Fibroblast of the conjunctiva (primary cell): ENCODE measurements around the gene SYCP2.
A peak's percentile ranks its signal among the peaks of the same experiment; 100 is the strongest.
"Not testable (repeated sequence)": the region's sequence is repeated elsewhere in the genome, so short reads cannot be mapped to it uniquely, and the experiment has no call there.

ENCODE experiments used
- DNase-seq: peaks from one replicate; pipeline ENCODE4 v3.0.0-alpha.2; 2010; ENCODE audit warnings: low read depth

SYCP2 gene

GRCh38 chr20:59933296-59933848, at the start of gene SYCP2:
Gene SYCP2 (minus strand): TSS chr20:59933637. CDS start chr20:59922413, 11,224 bp downstream.
- no peak for DNase-seq

DNA sequence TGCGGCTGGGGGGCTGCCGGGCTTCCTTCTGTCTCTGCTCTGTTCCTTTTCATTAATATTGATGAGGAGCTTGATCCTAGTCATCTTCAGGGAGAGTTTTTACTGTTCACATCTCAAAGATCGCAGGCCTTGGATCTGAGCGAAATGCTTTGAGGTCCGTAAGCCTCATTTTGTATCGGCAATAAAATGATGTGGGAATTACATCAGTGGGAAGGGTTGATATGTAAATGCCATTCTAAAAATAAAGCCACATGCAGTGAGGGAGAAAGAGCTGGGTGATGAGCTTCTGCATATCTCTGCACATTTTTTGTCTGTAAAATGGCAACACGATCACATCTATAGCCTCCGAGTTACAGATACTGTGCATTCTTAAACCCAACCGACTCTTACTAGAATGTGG, 49.6 kb upstream of the SYCP2 start:
- DNase-seq = no peak

- DNase-seq = no peak
These were observed 43.6 kb upstream of the SYCP2 start for GRCh38 chr20:59977086-59977485.

DNA sequence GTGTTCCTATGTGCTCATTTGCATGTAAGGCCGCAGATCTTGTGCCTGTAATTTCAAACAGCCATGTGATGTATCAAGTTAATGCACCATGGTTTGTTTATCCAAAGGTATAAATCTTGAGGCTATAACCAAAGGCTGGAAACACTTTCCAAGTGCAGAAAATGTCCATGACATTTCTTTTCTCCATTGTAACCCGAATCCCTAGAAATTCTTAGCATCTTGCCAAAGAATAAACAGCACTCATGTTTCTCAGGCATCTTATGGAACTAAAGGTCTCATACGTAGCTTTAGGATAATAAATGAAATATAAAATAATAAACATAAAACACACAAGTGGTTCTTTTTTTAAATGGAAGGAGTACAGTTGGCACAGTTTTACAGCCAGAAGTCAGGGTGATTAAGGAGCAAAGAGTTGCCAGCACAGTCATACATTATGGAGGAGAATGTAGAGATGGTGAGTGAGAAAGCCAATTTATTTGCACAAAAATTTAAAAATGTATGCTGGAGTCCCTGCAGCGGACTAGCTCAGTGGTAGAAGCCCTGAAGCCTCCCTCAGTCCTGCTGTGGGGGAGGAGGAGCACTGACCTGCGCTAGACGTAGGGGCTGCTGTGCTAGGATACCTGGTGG, 42.8 kb upstream of the SYCP2 start:
- no peak for DNase-seq

DNA sequence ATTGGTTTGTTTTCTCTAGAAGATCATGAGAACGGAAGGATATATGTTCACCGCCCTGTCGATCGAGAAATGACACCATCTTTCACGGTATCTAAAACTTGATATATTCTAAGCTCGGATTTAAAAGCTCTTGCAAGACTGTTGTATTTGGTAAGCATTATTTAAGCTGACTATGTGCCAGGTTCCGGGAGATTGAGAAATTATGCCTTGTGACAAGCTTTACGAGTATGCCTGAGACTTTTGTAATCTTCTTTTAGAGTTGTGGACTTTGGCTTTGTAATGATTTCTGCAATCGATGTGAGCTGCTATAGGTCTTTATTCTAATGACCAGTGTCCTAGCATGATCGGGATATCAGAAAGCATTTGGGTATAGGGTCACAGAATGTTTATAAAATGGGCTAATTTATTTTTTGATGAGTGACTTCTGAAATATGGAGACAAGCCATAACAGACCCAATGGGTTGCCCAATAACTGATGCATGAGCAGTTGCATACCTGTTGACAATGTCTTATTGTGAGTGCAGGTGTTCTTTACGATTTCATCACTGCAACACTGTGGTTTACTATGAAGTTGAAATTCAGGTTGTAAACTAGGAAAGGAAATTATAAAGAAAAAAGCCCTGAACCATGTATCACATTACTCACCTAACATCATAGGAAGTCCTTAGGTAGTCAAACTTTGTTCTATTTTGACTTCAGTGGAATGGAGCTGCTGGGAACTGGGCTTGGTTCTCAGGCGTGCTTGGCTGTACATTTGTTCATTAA, 38.8 kb upstream of the SYCP2 start:
- DNase-seq = no peak

DNA sequence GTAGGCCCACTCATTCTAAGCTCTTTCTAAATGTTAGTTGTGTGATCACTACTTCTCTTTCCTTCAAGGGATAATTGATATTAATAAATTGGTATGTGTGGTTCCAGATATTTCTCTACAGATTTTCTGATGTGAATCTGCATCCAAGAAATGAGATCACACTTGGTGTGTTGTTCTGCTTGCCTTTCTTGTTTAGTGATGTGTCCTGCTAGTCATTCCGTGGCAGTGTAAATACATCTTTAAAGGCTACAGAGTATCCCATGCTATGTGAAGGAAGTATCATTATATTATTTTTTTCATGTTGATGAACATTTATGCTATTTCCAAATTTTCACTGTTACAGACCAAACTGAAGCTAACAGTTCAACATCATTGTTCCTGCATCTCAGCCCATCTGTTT, 38.0 kb upstream of the SYCP2 start:
- DNase-seq = no peak

DNA sequence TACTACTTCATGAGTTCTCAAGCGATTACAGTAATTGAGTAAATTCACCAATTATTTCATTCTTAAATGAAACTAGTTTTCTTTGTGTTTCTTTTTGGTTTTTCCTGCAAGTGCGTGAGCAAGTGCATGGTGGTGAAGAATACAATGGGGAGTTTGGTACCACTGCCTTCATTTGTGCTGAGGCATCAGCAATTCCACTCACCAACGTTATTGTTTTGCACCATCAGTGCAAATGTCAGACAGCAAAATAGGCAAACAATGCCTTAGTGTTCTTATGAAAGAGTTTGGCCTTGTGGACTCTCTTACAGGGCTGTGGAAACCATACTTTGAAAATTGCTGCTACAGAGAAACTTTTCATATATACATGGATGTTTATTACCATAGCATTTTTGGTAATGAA, 33.0 kb upstream of the SYCP2 start:
- DNase-seq = no peak

DNA sequence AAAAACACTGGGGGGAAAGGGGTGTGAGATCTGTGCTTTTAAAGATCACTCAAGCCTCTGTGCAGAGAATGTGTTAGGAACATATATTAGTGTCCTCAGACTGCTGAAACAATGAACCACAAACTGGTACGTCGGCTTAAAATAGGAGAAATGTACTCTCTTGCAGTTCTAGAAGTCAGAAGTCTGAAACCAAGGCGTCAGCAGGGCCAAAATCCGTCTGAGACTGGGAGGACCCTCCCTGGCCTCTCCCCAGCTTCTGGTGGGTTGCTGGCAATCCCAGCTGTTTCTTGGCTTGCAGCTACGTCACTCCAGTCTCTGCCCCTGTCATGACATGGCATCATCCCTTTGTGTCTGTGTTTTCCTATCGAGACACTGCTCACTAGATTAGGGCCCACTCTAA, 28.7 kb upstream of the SYCP2 start:
- DNase-seq = no peak

DNA sequence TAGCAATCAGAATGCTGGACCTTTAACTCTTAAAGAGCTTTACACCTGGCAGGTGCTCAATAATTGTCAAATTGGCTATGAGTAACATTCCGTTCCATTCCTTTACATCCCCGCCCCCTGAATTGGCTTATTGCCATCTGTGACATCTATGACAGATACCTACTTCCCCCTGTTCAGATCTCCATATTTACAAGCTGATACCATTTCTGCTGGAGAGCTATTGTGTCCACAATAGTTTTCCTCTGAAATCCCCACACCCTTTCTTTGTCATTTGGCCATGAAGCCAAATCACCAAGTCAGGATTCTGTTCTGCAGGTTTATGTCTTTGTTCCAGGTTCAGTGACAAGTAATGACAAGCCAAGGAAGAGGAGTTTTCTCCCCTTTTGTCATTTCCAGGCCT, 28.0 kb upstream of the SYCP2 start:
- no peak for DNase-seq

DNA sequence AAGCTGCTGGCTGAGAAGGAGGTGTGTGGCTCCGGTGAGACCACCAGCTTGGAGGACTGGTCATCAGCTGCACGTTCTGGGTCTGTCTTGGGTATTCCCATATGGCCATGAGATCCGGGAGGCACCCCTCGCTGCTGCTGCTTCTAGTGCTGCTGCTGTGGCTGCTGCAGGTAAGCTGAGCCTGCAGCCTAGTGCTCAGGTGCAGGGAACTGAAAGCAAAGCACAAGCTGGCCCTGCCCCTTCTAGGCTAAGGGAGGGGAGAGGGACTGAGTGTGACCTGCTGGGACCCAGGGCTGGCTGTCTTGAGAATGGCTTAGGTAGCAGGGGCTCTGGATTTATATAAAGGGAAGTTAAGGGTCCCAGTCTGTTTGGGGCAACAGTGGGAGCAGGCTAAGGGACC, 25.2 kb upstream of the SYCP2 start:
- no peak for DNase-seq

DNA sequence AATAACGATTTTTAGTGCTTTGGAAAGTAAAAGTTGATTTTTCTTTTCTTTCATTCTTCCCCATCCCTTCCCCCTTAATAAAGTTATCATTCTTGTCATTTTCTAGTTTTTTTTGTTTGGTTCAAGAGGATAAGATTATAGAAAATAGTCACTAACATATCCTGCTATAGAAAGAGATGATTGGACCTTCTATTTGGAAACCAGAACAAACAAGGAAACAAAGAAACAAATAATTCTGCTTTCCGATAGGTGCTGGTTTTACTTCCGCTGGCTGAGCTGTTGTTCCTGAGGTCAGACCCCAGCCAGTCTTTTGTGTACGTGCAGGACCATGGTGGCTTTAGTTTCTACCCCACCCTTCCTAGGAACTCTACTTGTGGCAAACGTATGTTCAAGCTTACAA, 24.7 kb upstream of the SYCP2 start, which contains the start of gene CDH26:
Gene CDH26 (plus strand): TSS at position 301 of the 400 bp plus-strand sequence. CDS start 304 bp downstream, outside the sequence.
- no peak for DNase-seq

DNA sequence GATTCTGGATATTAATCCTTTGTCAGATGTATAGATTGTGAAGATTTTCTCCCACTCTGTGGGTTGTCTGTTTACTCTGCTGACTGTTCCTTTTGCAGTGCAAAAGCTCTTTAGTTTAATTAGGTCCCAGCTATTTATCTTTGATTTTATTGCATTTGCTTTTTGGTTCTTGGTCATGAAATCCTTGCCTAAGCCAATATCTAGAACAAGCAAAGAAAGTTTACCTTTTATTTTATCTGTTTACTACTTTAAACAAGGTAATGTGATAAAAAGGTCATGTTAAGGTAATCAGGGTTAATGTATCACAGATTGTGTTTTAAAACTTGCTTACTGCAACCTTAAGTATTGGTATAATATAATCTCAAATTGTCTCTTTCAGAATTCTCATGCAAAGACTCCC, 24.1 kb upstream of the SYCP2 start:
- not testable (repeated sequence) for DNase-seq

DNA sequence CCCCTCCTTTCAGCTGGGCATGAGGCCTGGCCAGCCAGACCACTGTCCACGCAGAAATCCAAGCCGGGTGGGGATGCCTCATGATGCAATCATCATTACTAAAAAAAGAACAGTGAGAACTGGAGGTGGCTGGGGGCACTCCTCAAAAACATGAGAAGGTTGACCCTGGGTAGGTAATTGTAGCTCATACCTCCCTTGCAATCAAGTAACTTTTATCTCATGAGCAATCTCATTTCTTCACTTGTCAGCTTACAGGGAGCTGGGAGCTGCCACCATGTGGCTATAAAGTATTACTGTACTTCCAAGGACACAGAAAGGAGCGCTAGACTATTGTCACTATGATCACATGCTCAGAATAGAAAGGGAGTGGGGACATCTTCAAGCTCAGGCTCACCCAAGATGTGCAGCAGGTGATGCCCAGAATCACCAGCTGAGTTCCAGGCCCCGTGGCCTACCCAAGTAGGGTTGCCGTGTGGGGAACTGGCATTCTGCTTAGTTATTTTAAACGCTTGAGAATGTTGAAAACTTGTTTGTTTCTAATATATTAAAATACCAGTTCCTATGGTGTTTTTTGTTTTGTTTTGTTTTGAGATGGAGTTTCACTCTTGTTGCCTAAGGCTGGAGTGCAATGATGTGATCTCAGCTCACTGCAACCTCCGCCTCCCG, 21.8 kb upstream of the SYCP2 start:
- DNase-seq = no peak

DNA sequence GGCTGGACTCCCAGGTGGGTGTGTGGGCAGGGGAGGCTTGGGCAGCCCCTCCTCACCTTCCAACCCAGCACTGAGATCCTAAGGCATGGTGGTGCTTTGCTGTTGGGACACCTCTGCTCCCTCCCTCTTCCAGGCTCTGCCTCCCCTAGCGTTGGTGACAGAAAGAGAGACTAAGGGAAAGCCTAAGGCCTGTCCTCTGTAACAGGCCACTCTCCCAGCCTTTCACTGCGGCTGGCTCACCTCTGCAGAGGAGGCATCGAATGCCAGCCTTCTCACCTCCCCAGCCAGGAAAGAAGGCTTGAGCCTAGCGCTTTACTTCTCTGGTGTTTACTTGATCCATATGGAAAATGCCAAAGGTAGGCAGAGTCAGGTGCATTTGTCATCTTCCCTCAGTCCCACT, 21.3 kb upstream of the SYCP2 start:
- no peak for DNase-seq

DNA sequence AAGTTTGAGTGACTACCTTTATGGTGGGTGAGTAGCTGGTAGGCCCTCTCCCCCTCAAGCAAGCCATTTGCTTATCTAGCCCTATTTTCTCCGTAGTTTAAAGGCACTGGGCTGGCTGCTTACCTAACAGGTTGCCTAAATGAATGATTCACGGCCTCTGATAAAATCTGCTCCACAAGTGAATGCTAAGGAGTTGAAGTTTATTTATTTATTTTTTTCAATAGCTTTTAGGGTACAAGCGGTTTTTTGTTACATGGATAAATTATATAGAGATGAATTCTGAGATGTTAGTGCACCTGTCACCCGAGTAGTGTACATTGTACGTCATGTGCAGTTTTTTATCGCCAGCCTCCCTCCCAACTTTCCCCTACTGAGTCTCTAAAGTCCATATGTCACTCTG, 16.5 kb upstream of the SYCP2 start:
- no peak for DNase-seq

DNA sequence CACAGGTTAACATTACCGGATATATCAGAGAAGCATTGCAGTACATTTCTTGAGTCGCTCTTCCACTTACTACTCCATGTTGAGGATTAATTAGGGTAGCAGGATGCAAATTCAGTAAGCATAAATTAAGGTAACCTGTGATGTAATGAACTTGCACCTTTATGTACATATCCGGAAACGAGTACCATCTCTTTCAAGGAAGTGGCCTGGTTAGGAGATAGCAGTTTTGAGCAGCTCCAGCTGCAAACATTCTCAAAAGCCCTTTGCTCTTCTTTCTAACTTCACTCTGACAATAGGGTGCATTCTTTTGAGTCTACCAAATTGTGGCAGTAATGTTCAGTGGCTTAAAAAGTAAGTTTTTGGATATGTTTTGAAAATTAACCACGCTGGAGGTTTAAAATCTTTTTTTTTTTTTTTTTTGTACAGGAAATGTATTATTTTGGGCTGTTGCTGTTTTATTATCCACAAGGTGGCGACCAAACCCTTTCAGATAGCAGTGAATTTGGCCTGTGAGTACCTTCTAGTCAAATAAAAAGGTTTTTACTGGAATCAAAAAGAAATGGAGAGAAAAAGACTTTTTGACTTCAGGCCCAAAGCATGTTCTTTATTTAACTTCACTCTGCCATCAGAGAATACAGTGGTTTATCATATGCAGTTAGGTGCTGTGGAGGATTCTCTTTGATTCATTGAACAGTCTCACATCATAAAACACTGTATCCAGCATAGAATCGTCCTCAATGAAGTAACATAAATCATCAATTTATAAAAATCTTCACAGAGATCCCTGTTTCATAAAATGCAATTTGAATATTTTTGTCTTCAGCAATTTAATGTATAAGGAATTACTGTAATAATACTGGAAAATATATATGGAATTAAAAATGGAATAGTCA, 15.6 kb upstream of the SYCP2 start:
- DNase-seq = peak; percentile 53

DNA sequence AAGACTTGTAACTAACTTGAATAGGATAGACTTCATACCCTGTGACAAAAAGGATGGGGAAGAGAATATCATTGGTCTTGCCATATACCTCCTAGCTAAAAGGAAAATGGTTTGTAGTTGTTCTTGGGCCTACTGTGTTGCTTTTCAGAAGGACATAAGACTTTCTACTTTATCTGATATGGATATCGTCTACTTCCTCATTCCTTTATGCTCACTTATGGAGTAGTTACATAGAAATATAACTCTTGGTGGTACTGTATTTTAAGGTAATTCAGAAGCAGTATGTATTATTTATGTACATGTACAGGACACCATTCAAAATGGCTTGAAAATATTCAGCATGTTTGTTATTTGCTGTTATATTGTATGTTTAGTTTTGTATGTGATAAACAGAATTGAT, 14.8 kb upstream of the SYCP2 start:
- no peak for DNase-seq

- no peak for DNase-seq
These were observed 13.9 kb upstream of the SYCP2 start for GRCh38 chr20:59947376-59947775.

DNA sequence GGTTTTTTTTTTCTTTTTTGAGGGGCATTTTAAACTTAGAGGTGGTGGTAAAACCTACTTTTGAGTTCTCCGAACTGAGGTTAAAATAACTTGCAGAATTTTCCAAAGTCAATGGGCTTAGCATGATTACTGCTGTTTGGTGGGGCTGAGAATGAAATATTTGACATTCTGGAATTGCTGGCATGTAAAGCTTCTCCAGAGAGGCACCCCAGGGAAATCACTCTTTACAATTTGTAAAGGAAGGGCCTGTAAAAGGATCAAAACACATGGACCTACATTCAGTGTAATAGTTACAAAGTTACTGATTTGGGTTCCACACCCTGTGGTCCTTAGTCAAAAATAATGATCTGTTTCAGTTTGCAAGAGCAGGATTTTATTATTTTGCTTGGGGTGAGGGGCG, 12.3 kb upstream of the SYCP2 start:
- DNase-seq = no peak

DNA sequence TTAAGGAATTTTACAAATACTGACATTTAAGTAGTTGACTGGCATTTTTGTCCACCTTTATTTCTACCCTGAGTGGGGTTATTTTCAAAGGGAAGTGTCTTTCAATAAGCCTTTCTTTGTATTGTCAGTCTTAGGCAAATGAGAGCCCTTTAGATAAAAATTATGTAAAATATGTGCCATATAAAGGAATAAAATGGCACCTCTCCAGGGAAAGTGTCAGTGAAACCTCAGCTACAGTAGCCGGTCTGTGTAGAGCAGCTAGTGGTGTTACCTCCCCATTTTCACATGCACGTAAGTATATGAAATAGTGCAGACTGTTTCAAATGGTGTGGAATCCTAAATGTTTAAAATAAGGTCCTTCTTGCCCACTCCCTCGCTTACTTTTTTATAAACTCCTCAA, 11.7 kb upstream of the SYCP2 start:
- no peak for DNase-seq

DNA sequence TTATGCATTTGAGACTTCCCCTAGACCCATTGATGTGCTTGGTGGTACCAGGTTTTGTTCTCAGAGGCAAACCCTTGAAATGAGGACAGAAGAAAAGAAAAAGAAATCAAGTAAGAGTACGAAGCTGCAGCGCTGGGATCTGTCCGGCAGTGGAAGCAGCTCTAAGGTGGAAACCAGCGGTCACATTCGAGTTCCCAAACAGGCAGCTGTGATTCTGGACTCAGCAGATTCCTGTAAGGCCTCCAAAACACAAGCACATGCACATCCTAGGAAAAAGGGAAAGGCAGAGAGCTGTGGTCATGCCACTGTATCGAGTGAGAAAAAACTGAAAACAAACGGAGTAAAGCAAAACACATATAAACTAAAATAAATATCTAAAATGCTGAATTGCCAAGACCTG, 11.3 kb upstream of the SYCP2 start:
- DNase-seq = no peak

GRCh38 chr20:59942245-59942644, 8.8 kb upstream of the SYCP2 start:
- DNase-seq = no peak
